Natural killer cell (primary cell): ENCODE results near the gene DPEP3. TPM values are rescaled to one million over a fixed set of nuclear protein-coding genes. Genes with fewer than 3 reads are reported as not detected.

Experiments
- ATAC-seq, 3 donors: fragments of 150-1000 bp in 2 of 3; fragments of 200-7000 bp in 1 of 3; cut with Tn5 transposase; 1 replicate in 1 of 3; 2 replicates in 2 of 3; pipeline ENCODE4 v1.10.0; 2021; ENCODE audit warnings: mild to moderate bottlenecking in 2 of 3, moderate library complexity in 2 of 3
- DNase-seq, 2 donors: peaks; one replicate each; pipeline versions ENCODE4 v3.0.0 to v3.0.0-alpha.2; 2013 to 2021; ENCODE audit warnings: mixed read lengths in 1 of 2
- H3K27ac ChIP-seq: one replicate; pipeline ENCODE4 v1.5.1; 2013; ENCODE audit warnings: mild to moderate bottlenecking, low read length
- H3K27me3 ChIP-seq: one replicate; pipeline ENCODE4 v1.6.1; 2013; ENCODE audit warnings: low read length; ENCODE audit not compliant: control insufficient read depth, insufficient read depth
- H3K36me3 ChIP-seq: one replicate; pipeline ENCODE4 v1.6.1; 2013; ENCODE audit warnings: low read length; ENCODE audit not compliant: control insufficient read depth, insufficient read depth
- H3K4me1 ChIP-seq: one replicate; pipeline ENCODE4 v1.6.1; 2013; ENCODE audit warnings: low read length; ENCODE audit not compliant: control insufficient read depth, insufficient read depth
- H3K4me3 ChIP-seq: one replicate; pipeline ENCODE4 v1.5.1; 2013; ENCODE audit warnings: low read length
- H3K9me3 ChIP-seq: one replicate; pipeline ENCODE4 v1.6.1; 2013; ENCODE audit warnings: low read length; ENCODE audit not compliant: control insufficient read depth, insufficient read depth
- H3K27ac Mint-ChIP-seq, 2 donors: one replicate each; pipeline ENCODE4 v1.8.0; 2022; ENCODE audit warnings: mild to moderate bottlenecking in 2 of 2, mixed read lengths in 2 of 2, moderate library complexity in 1 of 2
- H3K27me3 Mint-ChIP-seq, 2 donors: one replicate each; pipeline ENCODE4 v1.8.0; 2022; ENCODE audit warnings: low read depth in 2 of 2, mixed read lengths in 2 of 2
- H3K36me3 Mint-ChIP-seq: one replicate; pipeline ENCODE4 v1.8.0; 2022; ENCODE audit warnings: mixed read lengths
- H3K4me1 Mint-ChIP-seq, 2 donors: one replicate each; pipeline ENCODE4 v1.8.0; 2022; ENCODE audit warnings: mixed read lengths in 2 of 2
- H3K4me3 Mint-ChIP-seq: one replicate; pipeline ENCODE4 v1.8.0; 2022; ENCODE audit warnings: mild to moderate bottlenecking, moderate library complexity, mixed read lengths
- H3K9me3 Mint-ChIP-seq, 2 donors: one replicate each; pipeline ENCODE4 v1.8.0; 2022; ENCODE audit warnings: mixed read lengths in 2 of 2
- WGBS: methylation state at CpG from one replicate; pipeline ENCODE4 v1.1.7; 2013; ENCODE audit warnings: missing lambda C conversion rate; ENCODE audit not compliant: insufficient coverage; 5-methylcytosine and 5-hydroxymethylcytosine counted together
- intact Hi-C: fragments of 100-400 bp; cut with micrococcal nuclease; formaldehyde crosslinking; loops from one replicate; pipeline ENCODE4 v1.14.2; 2022
- total RNA-seq, 4 donors: library from RNA; stranded (reverse); fragments of 120-200 nt in 1 of 4; gene quantifications; one replicate each; pipeline versions ENCODE4 v1.2.3 to v1.2.4, GENCODE V29; 2013 to 2022
- TF ChIP-seq, protein P1 (sequence below): fragments of 200-600 bp; IDR thresholded peaks from one replicate; pipeline ENCODE4 v1.8.0; 2022; ENCODE audit warnings: antibody characterized with exemption

DPEP3 gene
- total RNA-seq, 3 donors from 2014 or later (not counting 1 experiment from before 2014, with no cell fraction given), result 0.53 to 1.00 (median 0.96) TPM

- intact Hi-C loops, result no loop called here
- WGBS, result 95% methylated on average over 24 of the region's 24 CpGs
- no peaks in the 10 kb centered on the region for H3K9me3 ChIP-seq
- H3K27me3 ChIP-seq, result no peaks in the 10 kb centered on the region
- TF ChIP-seq, protein P1, sequence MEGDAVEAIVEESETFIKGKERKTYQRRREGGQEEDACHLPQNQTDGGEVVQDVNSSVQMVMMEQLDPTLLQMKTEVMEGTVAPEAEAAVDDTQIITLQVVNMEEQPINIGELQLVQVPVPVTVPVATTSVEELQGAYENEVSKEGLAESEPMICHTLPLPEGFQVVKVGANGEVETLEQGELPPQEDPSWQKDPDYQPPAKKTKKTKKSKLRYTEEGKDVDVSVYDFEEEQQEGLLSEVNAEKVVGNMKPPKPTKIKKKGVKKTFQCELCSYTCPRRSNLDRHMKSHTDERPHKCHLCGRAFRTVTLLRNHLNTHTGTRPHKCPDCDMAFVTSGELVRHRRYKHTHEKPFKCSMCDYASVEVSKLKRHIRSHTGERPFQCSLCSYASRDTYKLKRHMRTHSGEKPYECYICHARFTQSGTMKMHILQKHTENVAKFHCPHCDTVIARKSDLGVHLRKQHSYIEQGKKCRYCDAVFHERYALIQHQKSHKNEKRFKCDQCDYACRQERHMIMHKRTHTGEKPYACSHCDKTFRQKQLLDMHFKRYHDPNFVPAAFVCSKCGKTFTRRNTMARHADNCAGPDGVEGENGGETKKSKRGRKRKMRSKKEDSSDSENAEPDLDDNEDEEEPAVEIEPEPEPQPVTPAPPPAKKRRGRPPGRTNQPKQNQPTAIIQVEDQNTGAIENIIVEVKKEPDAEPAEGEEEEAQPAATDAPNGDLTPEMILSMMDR, result no peak
- H3K36me3 ChIP-seq, result peaks cover 20% of the 10 kb centered on the region
- DNase-seq (no peak), ATAC-seq (no peak)
- Mint-ChIP-seq H3K9me3 (no peaks in the 10 kb centered on the region), H3K4me3 (no peak overlapping the region), H3K27ac (no peak overlapping the region), H3K27me3 (no peaks in the 10 kb centered on the region), H3K36me3 (no peaks in the 10 kb centered on the region), H3K4me1 (peaks cover 16 to 20% of the 10 kb centered on the region in 2 donors)
- peaks cover 22% of the 10 kb centered on the region for H3K4me1 ChIP-seq
- H3K27ac ChIP-seq, result no peak overlapping the region
- no peak overlapping the region for H3K4me3 ChIP-seq
These were observed 35.5 kb downstream of the DPEP3 start for GRCh38 chr16:67944690-67945391.

GRCh38 chr16:67943619-67944504 is 36.4 kb downstream of the DPEP3 start, which contains the start of gene LCAT:
Gene LCAT (minus strand): TSS chr16:67944120. CDS start chr16:67944101, 19 bp downstream.
- DNase-seq, result no peak
- peaks cover 18 to 24% of the 10 kb centered on the region in 2 donors for H3K4me1 Mint-ChIP-seq

GRCh38 chr16:67943256-67943618 is 37.1 kb downstream of the DPEP3 start:
- Mint-ChIP-seq H3K9me3 (no peaks in the 10 kb centered on the region), H3K36me3 (no peaks in the 10 kb centered on the region), H3K27me3 (no peaks in the 10 kb centered on the region), H3K4me3 (no peak overlapping the region), H3K27ac (no peak overlapping the region), H3K4me1 (peaks cover 18 to 24% of the 10 kb centered on the region in 2 donors)
- TF ChIP-seq, protein P1, result no peak
- DNase-seq (no peak), ATAC-seq (no peak)
- Histone ChIP-seq H3K36me3 (peaks cover 20% of the 10 kb centered on the region), H3K27me3 (no peaks in the 10 kb centered on the region), H3K4me3 (no peak overlapping the region), H3K9me3 (no peaks in the 10 kb centered on the region), H3K4me1 (peaks cover 28% of the 10 kb centered on the region), H3K27ac (no peak overlapping the region)
- 96% methylated on average over 6 of the region's 6 CpGs for WGBS
- intact Hi-C loops, result no loop called here

More at GRCh38 chr16:67943619-67944504, 36.4 kb downstream of the DPEP3 start, which contains the start of gene LCAT:
- H3K4me3 ChIP-seq, result no peak within 1 kb of the TSS
- Mint-ChIP-seq H3K27me3 (no peaks in the 10 kb centered on the region), H3K4me3 (no peak within 1 kb of the TSS), H3K36me3 (no peaks in the 10 kb centered on the region), H3K9me3 (no peaks in the 10 kb centered on the region), H3K27ac (no peak within 1 kb of the TSS)
- intact Hi-C loops, result no loop called here
- no peak within 1 kb of the TSS for H3K27ac ChIP-seq
- no peaks in the 10 kb centered on the region for H3K9me3 ChIP-seq
- TF ChIP-seq, protein P1, result no peak
- peaks cover 28% of the 10 kb centered on the region for H3K4me1 ChIP-seq
- peaks cover 20% of the 10 kb centered on the region for H3K36me3 ChIP-seq
- WGBS, result 91% methylated on average over 23 of the region's 23 CpGs
- no peak for ATAC-seq
- no peaks in the 10 kb centered on the region for H3K27me3 ChIP-seq
